SU-DHL-6 (cell line): ENCODE data around the gene KRT81.
"Not testable (repeated sequence)": the region's sequence is repeated elsewhere in the genome, so short reads cannot be mapped to it uniquely, and the experiment has no call there.

ENCODE experiments used
- H2AFZ ChIP-seq: fragments of 200-600 bp; sonication (generic); 2 replicates; pipeline ENCODE4 v1.6.1; 2014; ENCODE audit warnings: low read depth, mild to moderate bottlenecking, moderate library complexity, mixed read lengths, antibody characterized with exemption, low read length; ENCODE audit not compliant: severe bottlenecking
- H3F3A ChIP-seq: fragments of 200-600 bp; shearing (Covaris generic); 2 replicates; pipeline ENCODE4 v1.6.0; 2016; ENCODE audit warnings: antibody characterized with exemption, mild to moderate bottlenecking; ENCODE audit not compliant: insufficient read depth
- H3K27ac ChIP-seq: fragments of 200-600 bp; sonication (generic); 2 replicates; pipeline ENCODE4 v1.5.1; 2016; ENCODE audit warnings: low read depth, mild to moderate bottlenecking, low read length, moderate library complexity, mixed read lengths
- H3K27me3 ChIP-seq: fragments of 200-600 bp; sonication (generic), shearing (Covaris generic); 2 replicates; pipeline ENCODE4 v1.6.0; 2014; ENCODE audit warnings: mild to moderate bottlenecking, low read length
- H3K36me3 ChIP-seq: fragments of 200-600 bp; sonication (generic); 2 replicates; pipeline ENCODE4 v1.6.1; 2014; ENCODE audit warnings: mild to moderate bottlenecking, low read length, mixed read lengths
- H3K4me2 ChIP-seq: fragments of 300-600, 200-600 bp; shearing (Covaris generic), sonication (generic); 2 replicates; pipeline ENCODE4 v1.6.0; 2014; ENCODE audit warnings: low read length, low read depth, mild to moderate bottlenecking; ENCODE audit not compliant: poor library complexity, severe bottlenecking
- H3K4me3 ChIP-seq: fragments of 200-600 bp; sonication (generic); 2 replicates; pipeline ENCODE4 v1.5.1; 2014; ENCODE audit warnings: antibody characterized with exemption, low read length, mild to moderate bottlenecking, mixed read lengths; ENCODE audit not compliant: insufficient read depth, poor library complexity, severe bottlenecking
- H3K79me2 ChIP-seq: fragments of 200-600 bp; sonication (generic); 2 replicates; pipeline ENCODE4 v1.6.1; 2014; ENCODE audit warnings: mild to moderate bottlenecking, low read length, moderate library complexity; ENCODE audit not compliant: insufficient read depth
- H3K9ac ChIP-seq: fragments of 200-600 bp; sonication (generic); 2 replicates; pipeline ENCODE4 v1.7.0; 2014; ENCODE audit warnings: mild to moderate bottlenecking, low read length
- H3K9me2 ChIP-seq: fragments of 200-600 bp; sonication (generic); replicated peaks from 2 replicates; pipeline ENCODE4 v1.6.1; 2014; ENCODE audit warnings: low read length; ENCODE audit not compliant: insufficient read depth
- H3K9me3 ChIP-seq: fragments of 200-600 bp; sonication (generic); 2 replicates; pipeline ENCODE4 v1.6.1; 2014; ENCODE audit warnings: low read length, mixed read lengths; ENCODE audit not compliant: insufficient read depth
- H4K20me1 ChIP-seq: fragments of 200-600 bp; sonication (generic); 2 replicates; pipeline ENCODE4 v1.6.1; 2014; ENCODE audit warnings: low read depth, mild to moderate bottlenecking, antibody characterized with exemption, low read length, moderate library complexity, mixed read lengths
- EZH2phosphoT487 ChIP-seq: fragments of 200-600 bp; sonication (generic), shearing (Covaris generic); conservative IDR thresholded peaks from 2 replicates; pipeline ENCODE4 v1.6.1; 2018; ENCODE audit warnings: mild to moderate bottlenecking, antibody characterized with exemption, low read length, moderate library complexity, mixed read lengths
- TF ChIP-seq, protein P1 (sequence below): fragments of 200-600 bp; sonication (generic); IDR thresholded peaks from one replicate; pipeline ENCODE4 v1.5.1; 2017; ENCODE audit warnings: antibody characterized with exemption, mild to moderate bottlenecking, low read length, moderate library complexity; ENCODE audit not compliant: insufficient read depth, poor library complexity, severe bottlenecking

The KRT81 gene

DNA sequence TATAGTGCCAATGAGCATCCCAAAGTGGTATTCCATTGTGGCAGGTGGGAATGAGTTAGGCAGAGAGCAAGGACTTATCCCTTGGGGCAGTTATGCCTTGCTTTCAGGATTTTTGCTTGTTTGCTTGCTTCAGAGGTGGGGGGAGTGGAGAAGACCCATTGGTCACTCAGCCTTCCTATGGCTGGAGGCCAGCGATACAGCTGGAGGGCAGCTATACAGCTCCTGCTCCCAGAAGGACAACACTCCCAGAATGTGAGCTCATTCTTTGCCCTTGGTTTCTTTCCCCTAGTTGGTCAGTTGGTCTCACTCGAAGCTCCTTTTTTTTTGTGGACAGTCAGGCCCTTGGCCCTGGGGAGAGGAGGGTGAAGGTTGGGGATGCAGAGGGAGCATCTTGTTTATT, 15.4 kb upstream of the KRT81 start:
- Histone ChIP-seq H2AFZ (no peak overlapping the region), H3K27ac (no peak overlapping the region), H3F3A (no peaks in the 10 kb centered on the region), H3K79me2 (no peaks in the 10 kb centered on the region), H3K9me3 (no peaks in the 10 kb centered on the region), H3K4me3 (no peak overlapping the region), H4K20me1 (no peaks in the 10 kb centered on the region), H3K9ac (no peak overlapping the region), H3K27me3 (no peaks in the 10 kb centered on the region; the same call in 1 of the 2 replicates), H3K9me2 (no peaks in the 10 kb centered on the region), H3K4me2 (no peak overlapping the region), H3K36me3 (no peaks in the 10 kb centered on the region)
- TF ChIP-seq EZH2phosphoT487: no peak

DNA sequence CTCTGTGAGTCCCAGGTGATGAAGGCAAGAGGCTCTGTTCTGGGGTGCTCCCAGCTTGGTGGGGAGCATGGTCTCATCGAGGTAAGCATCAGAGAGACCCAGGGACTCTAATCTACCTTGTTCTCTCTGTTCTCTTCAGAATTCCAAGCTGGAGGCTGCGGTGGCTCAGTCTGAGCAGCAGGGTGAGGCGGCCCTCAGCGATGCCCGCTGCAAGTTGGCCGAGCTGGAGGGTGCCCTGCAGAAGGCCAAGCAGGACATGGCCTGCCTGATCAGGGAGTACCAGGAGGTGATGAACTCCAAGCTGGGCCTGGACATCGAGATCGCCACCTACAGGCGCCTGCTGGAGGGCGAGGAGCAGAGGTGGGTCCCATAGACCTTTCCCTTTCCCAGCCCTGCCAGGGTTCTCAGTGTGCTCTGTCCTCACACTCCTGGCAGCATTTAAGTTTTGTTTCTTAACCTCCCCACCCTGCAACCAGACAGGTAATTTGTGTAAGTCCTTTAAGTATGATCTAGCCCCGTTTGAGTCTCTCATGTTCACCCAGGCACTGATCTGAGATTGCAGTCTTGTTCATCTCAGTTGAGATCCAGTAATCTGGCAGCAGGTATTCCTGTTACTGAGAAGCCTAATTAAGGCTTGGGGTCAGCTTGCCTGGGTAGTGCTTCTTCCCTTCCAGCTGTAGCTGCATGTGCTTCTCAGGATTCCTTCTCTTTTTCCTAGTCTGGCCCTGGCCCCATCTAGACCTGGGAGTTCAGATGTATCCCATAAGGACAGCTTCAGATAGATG, 14.8 kb upstream of the KRT81 start:
- no peaks in the 10 kb centered on the region; the same call in 1 of the 2 replicates for H3K27me3 ChIP-seq
- H3F3A ChIP-seq: no peaks in the 10 kb centered on the region
- no peaks in the 10 kb centered on the region for H4K20me1 ChIP-seq
- no peak overlapping the region for H3K9ac ChIP-seq
- no peak overlapping the region for H2AFZ ChIP-seq
- H3K79me2 ChIP-seq: no peaks in the 10 kb centered on the region
- no peaks in the 10 kb centered on the region for H3K36me3 ChIP-seq
- H3K9me3 ChIP-seq: no peaks in the 10 kb centered on the region
- no peak overlapping the region for H3K4me2 ChIP-seq
- no peak overlapping the region for H3K27ac ChIP-seq
- no peaks in the 10 kb centered on the region for H3K9me2 ChIP-seq
- TF ChIP-seq, protein P1, sequence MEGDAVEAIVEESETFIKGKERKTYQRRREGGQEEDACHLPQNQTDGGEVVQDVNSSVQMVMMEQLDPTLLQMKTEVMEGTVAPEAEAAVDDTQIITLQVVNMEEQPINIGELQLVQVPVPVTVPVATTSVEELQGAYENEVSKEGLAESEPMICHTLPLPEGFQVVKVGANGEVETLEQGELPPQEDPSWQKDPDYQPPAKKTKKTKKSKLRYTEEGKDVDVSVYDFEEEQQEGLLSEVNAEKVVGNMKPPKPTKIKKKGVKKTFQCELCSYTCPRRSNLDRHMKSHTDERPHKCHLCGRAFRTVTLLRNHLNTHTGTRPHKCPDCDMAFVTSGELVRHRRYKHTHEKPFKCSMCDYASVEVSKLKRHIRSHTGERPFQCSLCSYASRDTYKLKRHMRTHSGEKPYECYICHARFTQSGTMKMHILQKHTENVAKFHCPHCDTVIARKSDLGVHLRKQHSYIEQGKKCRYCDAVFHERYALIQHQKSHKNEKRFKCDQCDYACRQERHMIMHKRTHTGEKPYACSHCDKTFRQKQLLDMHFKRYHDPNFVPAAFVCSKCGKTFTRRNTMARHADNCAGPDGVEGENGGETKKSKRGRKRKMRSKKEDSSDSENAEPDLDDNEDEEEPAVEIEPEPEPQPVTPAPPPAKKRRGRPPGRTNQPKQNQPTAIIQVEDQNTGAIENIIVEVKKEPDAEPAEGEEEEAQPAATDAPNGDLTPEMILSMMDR: no peak
- no peak for TF ChIP-seq EZH2phosphoT487
- H3K4me3 ChIP-seq: no peak overlapping the region

DNA sequence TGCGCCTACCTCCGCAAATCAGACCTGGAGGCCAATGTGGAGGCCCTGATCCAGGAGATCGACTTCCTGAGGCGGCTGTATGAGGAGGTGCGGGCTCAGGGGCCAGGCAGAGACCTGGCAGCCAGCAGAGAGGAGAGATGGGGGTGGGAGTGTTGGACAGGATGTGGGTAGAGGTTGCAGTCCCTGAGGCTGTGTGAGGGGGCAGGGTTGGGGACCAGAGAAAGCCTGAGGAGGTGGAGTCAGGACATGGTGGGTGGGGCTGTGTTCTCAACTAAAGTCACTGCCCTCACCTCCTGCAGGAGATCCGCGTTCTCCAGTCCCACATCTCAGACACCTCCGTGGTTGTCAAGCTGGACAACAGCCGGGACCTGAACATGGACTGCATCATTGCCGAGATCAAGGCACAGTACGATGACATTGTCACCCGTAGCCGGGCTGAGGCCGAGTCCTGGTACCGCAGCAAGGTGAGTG, 13.6 kb upstream of the KRT81 start:
- H3K79me2 ChIP-seq, H3F3A ChIP-seq, H2AFZ ChIP-seq, H4K20me1 ChIP-seq, H3K4me3 ChIP-seq, H3K9me3 ChIP-seq, H3K4me2 ChIP-seq, H3K27me3 ChIP-seq, H3K36me3 ChIP-seq, H3K9ac ChIP-seq, H3K9me2 ChIP-seq, H3K27ac ChIP-seq: not testable (repeated sequence)

DNA sequence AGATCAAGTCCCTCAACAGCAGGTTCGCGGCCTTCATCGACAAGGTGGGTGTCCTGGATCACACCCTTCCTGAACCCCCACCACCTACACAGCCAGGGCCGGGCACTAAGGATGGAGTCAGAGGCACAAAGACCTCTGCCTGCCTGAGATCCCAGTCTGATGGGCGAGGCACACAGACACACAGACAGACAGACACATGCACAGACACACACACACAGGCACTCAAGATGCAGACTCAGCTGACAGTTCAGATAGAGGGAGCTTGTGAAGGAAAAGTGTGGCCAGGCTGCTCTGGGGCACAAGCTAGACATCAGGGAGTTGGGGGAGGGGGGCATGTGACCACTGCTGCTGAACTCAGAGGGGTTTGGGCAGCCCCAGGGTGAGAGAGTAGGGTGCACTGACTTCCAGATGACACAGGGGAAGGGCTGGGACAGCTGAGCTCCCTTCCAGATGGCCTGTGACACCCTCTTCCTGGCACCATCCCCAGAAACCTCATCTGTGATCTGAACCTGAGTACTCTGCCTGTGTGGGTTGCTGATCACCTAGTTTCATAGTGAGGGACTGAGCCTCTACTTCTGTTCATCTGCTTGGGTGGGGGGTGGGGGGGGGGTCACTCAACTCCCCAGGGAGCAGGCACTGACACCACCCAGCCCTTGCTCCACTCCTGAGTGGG, 11.0 kb upstream of the KRT81 start:
- H4K20me1 ChIP-seq, H3K79me2 ChIP-seq, H3K4me3 ChIP-seq: not testable (repeated sequence)

DNA sequence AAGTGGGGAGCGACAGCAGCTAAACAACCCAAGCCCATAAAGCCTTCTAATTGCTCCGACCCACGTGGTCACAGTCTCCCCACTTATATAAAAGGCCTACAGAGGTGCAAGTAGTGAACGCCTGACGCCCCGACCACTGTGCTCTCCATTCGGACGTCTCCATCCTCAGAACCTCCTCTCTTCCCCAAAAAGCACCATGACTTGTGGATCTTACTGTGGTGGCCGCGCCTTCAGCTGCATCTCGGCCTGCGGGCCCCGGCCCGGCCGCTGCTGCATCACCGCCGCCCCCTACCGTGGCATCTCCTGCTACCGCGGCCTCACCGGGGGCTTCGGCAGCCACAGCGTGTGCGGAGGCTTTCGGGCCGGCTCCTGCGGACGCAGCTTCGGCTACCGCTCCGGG, 10.4 kb upstream of the KRT81 start:
- H3K9ac ChIP-seq, H3K36me3 ChIP-seq: not testable (repeated sequence)

More for the DNA sequence above, 11.0 kb upstream of the KRT81 start:
- not testable (repeated sequence) for H3K9ac ChIP-seq, H2AFZ ChIP-seq, H3K9me2 ChIP-seq, H3K27ac ChIP-seq, H3K9me3 ChIP-seq, H3K36me3 ChIP-seq, H3K4me2 ChIP-seq, H3F3A ChIP-seq, H3K27me3 ChIP-seq

More for the DNA sequence above, 10.4 kb upstream of the KRT81 start:
- H3K4me2 ChIP-seq, H3K79me2 ChIP-seq, H3K27ac ChIP-seq, H2AFZ ChIP-seq, H3K4me3 ChIP-seq, H3K9me3 ChIP-seq, H4K20me1 ChIP-seq, H3K27me3 ChIP-seq, H3K9me2 ChIP-seq, H3F3A ChIP-seq: not testable (repeated sequence)
